ENCODE data around the gene C16orf54.
"Not testable (repeated sequence)": the region's sequence is repeated elsewhere in the genome, so short reads cannot be mapped to it uniquely, and the experiment has no call there.

- TF ChIP-seq POLR2AphosphoS5 (IDR thresholded peaks at IDR 0.05; ENCODE audit: borderline replicate concordance, low read depth, low read length); EZH2 (IDR thresholded peaks at IDR 0.05): not testable (repeated sequence)
Observed at GRCh38 chr16:29692606-29693005, 53.2 kb downstream of the C16orf54 start.

Measured in SK-N-MC (cell line).